Fibroblast of lung (primary cell): Measurements from ENCODE around the gene DCLRE1B. TPM values are rescaled to one million over a fixed set of nuclear protein-coding genes. Genes with fewer than 3 reads are reported as not detected.

ENCODE experiments used
- DNase-seq, 2 donors: peaks; one replicate each; pipeline versions ENCODE4 v3.0.0 to v3.0.0-alpha.2; 2010; ENCODE audit warnings: low read depth in 2 of 2
- H2AFZ ChIP-seq: 2 replicates; pipeline ENCODE4 v1.5.1; 2012; ENCODE audit warnings: low read length, control low read depth, inconsistent platforms
- H3K27ac ChIP-seq: 2 replicates; pipeline ENCODE4 v1.5.1; 2011; ENCODE audit warnings: low read length, control low read depth; ENCODE audit not compliant: insufficient read depth
- H3K27me3 ChIP-seq: 2 replicates; pipeline ENCODE4 v1.5.1; 2011; ENCODE audit warnings: mild to moderate bottlenecking, low read length; ENCODE audit not compliant: control insufficient read depth, insufficient read depth
- H3K36me3 ChIP-seq: 2 replicates; pipeline ENCODE4 v1.5.1; 2011; ENCODE audit warnings: low read length; ENCODE audit not compliant: control insufficient read depth, insufficient read depth
- H3K4me1 ChIP-seq: 2 replicates; pipeline ENCODE4 v1.5.1; 2011; ENCODE audit warnings: low read length; ENCODE audit not compliant: control insufficient read depth, insufficient read depth; ENCODE audit errors: extremely low read depth
- H3K4me2 ChIP-seq: 2 replicates; pipeline ENCODE4 v1.5.1; 2011; ENCODE audit warnings: low read length, control low read depth; ENCODE audit not compliant: insufficient read depth; ENCODE audit errors: extremely low read depth
- H3K4me3 ChIP-seq, 4 experiments: fragments of 200-600 bp in 1 of 4; sonication (generic) in 1 of 4; replicated peaks in 1 of 4; 2 replicates each; pipeline ENCODE4 v1.5.1; 2011 to 2016; ENCODE audit warnings: low read length in 4 of 4, low read depth in 3 of 4, mild to moderate bottlenecking in 3 of 4, control low read depth in 2 of 4, inconsistent platforms in 1 of 4, mixed read lengths in 1 of 4; ENCODE audit not compliant: insufficient read depth in 1 of 4; ENCODE audit errors: control extremely low read depth in 1 of 4
- H3K79me2 ChIP-seq: 2 replicates; pipeline ENCODE4 v1.5.1; 2012; ENCODE audit warnings: mild to moderate bottlenecking, low read length, inconsistent platforms; ENCODE audit not compliant: control insufficient read depth, insufficient read depth
- H3K9ac ChIP-seq: 2 replicates; pipeline ENCODE4 v1.5.1; 2011; ENCODE audit warnings: mild to moderate bottlenecking, low read length, control low read depth; ENCODE audit not compliant: insufficient read depth
- H3K9me3 ChIP-seq: 2 replicates; pipeline ENCODE4 v1.5.1; 2012; ENCODE audit warnings: low read depth, low read length; ENCODE audit not compliant: control insufficient read depth, insufficient read depth
- H4K20me1 ChIP-seq: 2 replicates; pipeline ENCODE4 v1.5.1; 2011; ENCODE audit warnings: low read length; ENCODE audit not compliant: control insufficient read depth, insufficient read depth; ENCODE audit errors: extremely low read depth
- EZH2 ChIP-seq: IDR thresholded peaks from 2 replicates; pipeline ENCODE4 v1.5.1; 2012; ENCODE audit warnings: low read length, control low read depth, mild to moderate bottlenecking; ENCODE audit errors: missing control alignments
- polyA plus RNA-seq, 2 donors: library from polyadenylated mRNA; depleted of rRNA in 1 of 2; stranded (reverse) in 1 of 2; unstranded in 1 of 2; fragments of >200 nt; gene quantifications; 2 replicates each; pipeline ENCODE4 v1.2.1, GENCODE V29; 2011 to 2012; ENCODE audit warnings: missing spikeins in 1 of 2
- total RNA-seq: library from RNA; depleted of rRNA; stranded (reverse); fragments of >200 nt; gene quantifications from 2 replicates; pipeline ENCODE4 v1.2.1, GENCODE V29; 2014
- TF ChIP-seq, protein P1 (sequence below), 2 donors: IDR thresholded peaks in 1 of 2; conservative IDR thresholded peaks in 1 of 2; 1 replicate in 1 of 2; 2 replicates in 1 of 2; pipeline ENCODE4 v1.5.1; 2011 to 2012; ENCODE audit warnings: low read length in 2 of 2, control low read depth in 1 of 2, inconsistent platforms in 1 of 2, low read depth in 1 of 2, mild to moderate bottlenecking in 1 of 2

Gene DCLRE1B
- total and polyA plus RNA-seq, 2 donors (not counting 1 experiment from before 2014, with no cell fraction given): 0.66 to 3.4 TPM

- H3K4me3 ChIP-seq: no peak overlapping the region
- peaks cover 14% of the 10 kb centered on the region for H3K79me2 ChIP-seq
- H3K9ac ChIP-seq: no peak overlapping the region
- no peak overlapping the region for H3K4me2 ChIP-seq
- H3K36me3 ChIP-seq: no peaks in the 10 kb centered on the region
- no peaks in the 10 kb centered on the region for H3K9me3 ChIP-seq
- DNase-seq: peak in 1 of 2 donors; percentile 10
- TF ChIP-seq, protein P1, sequence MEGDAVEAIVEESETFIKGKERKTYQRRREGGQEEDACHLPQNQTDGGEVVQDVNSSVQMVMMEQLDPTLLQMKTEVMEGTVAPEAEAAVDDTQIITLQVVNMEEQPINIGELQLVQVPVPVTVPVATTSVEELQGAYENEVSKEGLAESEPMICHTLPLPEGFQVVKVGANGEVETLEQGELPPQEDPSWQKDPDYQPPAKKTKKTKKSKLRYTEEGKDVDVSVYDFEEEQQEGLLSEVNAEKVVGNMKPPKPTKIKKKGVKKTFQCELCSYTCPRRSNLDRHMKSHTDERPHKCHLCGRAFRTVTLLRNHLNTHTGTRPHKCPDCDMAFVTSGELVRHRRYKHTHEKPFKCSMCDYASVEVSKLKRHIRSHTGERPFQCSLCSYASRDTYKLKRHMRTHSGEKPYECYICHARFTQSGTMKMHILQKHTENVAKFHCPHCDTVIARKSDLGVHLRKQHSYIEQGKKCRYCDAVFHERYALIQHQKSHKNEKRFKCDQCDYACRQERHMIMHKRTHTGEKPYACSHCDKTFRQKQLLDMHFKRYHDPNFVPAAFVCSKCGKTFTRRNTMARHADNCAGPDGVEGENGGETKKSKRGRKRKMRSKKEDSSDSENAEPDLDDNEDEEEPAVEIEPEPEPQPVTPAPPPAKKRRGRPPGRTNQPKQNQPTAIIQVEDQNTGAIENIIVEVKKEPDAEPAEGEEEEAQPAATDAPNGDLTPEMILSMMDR (conservative IDR thresholded peaks at IDR 0.05 in 1 of 2, IDR thresholded peaks at IDR 0.05 in 1 of 2; ENCODE audit: low read depth in 1 of 2, low read length in 2 of 2): peak; percentile 41
- no peak for TF ChIP-seq EZH2
- H2AFZ ChIP-seq: no peak overlapping the region
- no peaks in the 10 kb centered on the region for H3K4me1 ChIP-seq
- H3K27ac ChIP-seq: no peak overlapping the region
- no peaks in the 10 kb centered on the region for H3K27me3 ChIP-seq
- no peaks in the 10 kb centered on the region for H4K20me1 ChIP-seq
Observed at GRCh38 chr1:113949007-113949406, 43.9 kb downstream of the DCLRE1B start.

GRCh38 chr1:113950908-113951307 is 45.8 kb downstream of the DCLRE1B start:
- Histone ChIP-seq H3K79me2 (peaks cover 11% of the 10 kb centered on the region), H4K20me1 (no peaks in the 10 kb centered on the region)
- TF ChIP-seq, protein P1 (conservative IDR thresholded peaks at IDR 0.05 in 1 of 2, IDR thresholded peaks at IDR 0.05 in 1 of 2; ENCODE audit: low read depth in 1 of 2, low read length in 2 of 2): no peak
- TF ChIP-seq EZH2: no peak

DNA sequence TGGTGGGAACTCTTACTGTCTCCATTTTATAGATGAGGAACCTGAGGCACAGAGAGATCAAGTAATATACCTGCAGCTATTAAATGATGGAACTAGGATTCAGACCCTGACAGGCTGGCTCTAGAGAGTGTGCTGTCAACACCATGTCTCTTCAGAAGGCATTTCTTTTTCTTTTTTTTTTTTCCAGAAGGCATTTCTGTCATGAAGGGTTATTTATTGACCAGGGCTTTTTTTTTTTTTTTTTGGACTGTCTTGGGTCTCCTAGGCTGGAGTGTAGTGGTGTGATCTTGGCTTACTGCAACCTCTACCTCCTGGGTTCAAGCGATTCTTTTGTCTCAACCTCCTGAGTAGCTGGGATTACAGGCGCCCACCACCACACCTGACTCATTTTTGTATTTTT is 46.6 kb downstream of the DCLRE1B start:
- DNase-seq: no peak
- Histone ChIP-seq H3K79me2 (peaks cover 8% of the 10 kb centered on the region), H2AFZ (no peak overlapping the region), H3K9me3 (no peaks in the 10 kb centered on the region), H3K36me3 (no peaks in the 10 kb centered on the region), H3K27ac (no peak overlapping the region), H3K4me3 (no peak overlapping the region), H3K9ac (no peak overlapping the region), H4K20me1 (no peaks in the 10 kb centered on the region), H3K4me2 (no peak overlapping the region), H3K4me1 (no peaks in the 10 kb centered on the region), H3K27me3 (no peaks in the 10 kb centered on the region)
- TF ChIP-seq EZH2: no peak
- TF ChIP-seq, protein P1 (conservative IDR thresholded peaks at IDR 0.05 in 1 of 2, IDR thresholded peaks at IDR 0.05 in 1 of 2; ENCODE audit: low read depth in 1 of 2, low read length in 2 of 2): no peak

More at GRCh38 chr1:113950908-113951307, 45.8 kb downstream of the DCLRE1B start:
- Histone ChIP-seq H3K9ac (no peak overlapping the region), H3K27me3 (no peaks in the 10 kb centered on the region), H2AFZ (no peak overlapping the region), H3K36me3 (no peaks in the 10 kb centered on the region), H3K4me2 (no peak overlapping the region), H3K4me3 (no peak overlapping the region), H3K9me3 (no peaks in the 10 kb centered on the region), H3K4me1 (no peaks in the 10 kb centered on the region), H3K27ac (no peak overlapping the region)
- DNase-seq: no peak
